ENCODE data around the gene NR6A1. TPM values are rescaled to one million over a fixed set of nuclear protein-coding genes. Genes with fewer than 3 reads are reported as not detected.
A peak's percentile ranks its signal among the peaks of the same experiment; 100 is the strongest.

The NR6A1 gene
- total RNA-seq, 1 experiment from 2014 or later: 2.0 TPM

DNA sequence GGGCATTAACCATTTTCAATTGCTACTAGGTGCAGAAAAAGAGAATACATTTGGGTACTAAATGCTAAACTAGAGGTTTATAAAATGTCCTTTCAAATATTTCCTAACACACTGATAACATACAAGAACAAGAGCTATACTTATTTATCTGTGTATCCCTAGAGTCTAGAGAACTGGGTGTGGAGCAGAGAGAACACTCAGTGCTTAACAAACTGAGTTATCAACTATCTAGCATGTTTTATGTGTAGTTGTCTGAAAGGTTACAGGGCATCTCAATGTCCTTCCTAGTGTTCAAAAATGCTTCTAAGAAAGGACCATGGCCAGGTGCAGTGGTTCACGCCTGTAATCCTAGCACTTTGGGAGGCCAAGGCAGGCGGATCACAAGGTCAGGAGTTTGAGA lies 40.3 kb downstream of the NR6A1 start:
- no peak for DNase-seq (ENCODE audit: low read depth)

- no peak for DNase-seq (ENCODE audit: low read depth)
Measured at GRCh38 chr9:124726886-124727285, 44.2 kb downstream of the NR6A1 start.

GRCh38 chr9:124725068-124725452 lies 46.1 kb downstream of the NR6A1 start:
- DNase-seq (ENCODE audit: low read depth): no peak

DNA sequence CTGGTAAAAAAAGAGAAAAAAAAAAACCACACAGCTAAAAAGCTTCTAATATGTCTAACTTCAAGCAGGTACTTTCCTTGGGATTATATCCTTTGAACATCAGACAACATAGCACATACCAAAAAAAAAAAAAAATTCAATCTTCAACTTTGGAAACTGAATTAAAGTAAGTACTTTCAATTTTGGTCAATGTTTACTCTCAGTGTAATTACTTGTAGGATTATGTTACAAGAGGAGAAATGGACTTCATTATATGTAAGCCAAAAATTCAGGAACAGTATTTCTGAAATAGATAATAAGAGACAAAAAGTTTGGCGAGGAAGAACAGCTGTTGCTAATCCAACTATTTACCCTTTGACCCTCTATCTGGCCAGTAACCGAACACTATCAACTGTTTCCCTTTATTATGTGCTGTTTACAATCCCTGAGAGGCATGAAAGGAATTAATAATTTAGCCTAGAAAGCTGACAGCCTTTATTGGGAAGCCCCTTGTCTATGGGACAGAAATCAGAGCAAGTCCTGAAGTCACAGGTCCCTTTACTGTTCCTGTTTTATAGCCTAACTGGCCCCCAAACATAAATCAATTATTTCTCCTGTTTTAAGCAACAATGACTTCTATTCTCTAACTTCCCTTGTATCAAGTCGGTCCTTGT lies 46.6 kb downstream of the NR6A1 start:
- DNase-seq (ENCODE audit: low read depth): no peak

GRCh38 chr9:124723352-124723751 lies 47.8 kb downstream of the NR6A1 start:
- no peak for DNase-seq (ENCODE audit: low read depth)

- no peak for DNase-seq (ENCODE audit: low read depth)
Measured at GRCh38 chr9:124721109-124721906, 49.8 kb downstream of the NR6A1 start.

GRCh38 chr9:124720429-124721108 lies 50.5 kb downstream of the NR6A1 start:
- DNase-seq (ENCODE audit: low read depth): no peak

GRCh38 chr9:124718928-124719327 lies 52.2 kb downstream of the NR6A1 start:
- DNase-seq (ENCODE audit: low read depth): no peak

- no peak for DNase-seq (ENCODE audit: low read depth)
Measured at GRCh38 chr9:124717597-124717996, 53.5 kb downstream of the NR6A1 start.

GRCh38 chr9:124716808-124717207 lies 54.3 kb downstream of the NR6A1 start:
- peak; percentile 83 for DNase-seq (ENCODE audit: low read depth)

GRCh38 chr9:124710766-124711165 lies 60.3 kb downstream of the NR6A1 start:
- DNase-seq (ENCODE audit: low read depth): no peak

DNA sequence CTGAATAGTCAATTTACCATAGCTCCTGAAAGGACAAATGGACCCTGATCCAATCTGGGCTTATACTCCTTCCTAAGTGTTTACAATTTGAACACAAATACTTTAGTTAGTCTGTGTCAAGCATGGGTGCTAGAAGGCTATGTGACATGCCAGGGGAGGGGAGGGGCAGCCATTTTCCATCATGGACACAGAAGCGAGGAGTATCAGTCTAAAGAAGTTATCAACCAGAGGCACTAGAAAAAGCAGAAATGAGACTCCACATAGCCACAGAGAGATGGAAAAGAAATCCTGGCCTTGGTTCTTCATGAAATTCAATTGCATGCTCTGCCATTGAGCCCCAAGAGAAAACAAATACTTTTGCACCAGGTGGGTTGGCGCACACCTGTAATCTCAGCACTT lies 61.8 kb downstream of the NR6A1 start:
- no peak for DNase-seq (ENCODE audit: low read depth)

GRCh38 chr9:124708633-124709291 lies 62.3 kb downstream of the NR6A1 start:
- no peak for DNase-seq (ENCODE audit: low read depth)

GRCh38 chr9:124708074-124708473 lies 63.0 kb downstream of the NR6A1 start:
- DNase-seq (ENCODE audit: low read depth): no peak

DNA sequence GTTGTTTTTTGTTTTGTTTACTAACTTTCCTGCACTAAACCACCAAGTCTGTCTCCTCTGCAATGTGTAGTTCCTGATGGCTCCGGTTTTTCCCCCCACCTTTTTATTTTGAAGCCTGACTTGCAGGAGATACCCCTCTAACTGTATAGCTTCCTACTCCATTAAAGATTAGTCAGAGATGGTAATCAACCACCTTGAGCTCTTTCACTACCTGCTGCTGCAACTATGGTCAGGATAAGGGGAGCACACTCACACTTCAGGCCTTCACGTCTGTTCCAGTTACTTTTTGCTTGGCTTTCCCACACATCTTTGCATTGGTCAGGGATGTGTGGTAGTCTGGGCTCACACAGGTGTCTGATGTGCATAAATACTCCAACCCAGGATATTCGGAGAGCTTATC lies 63.4 kb downstream of the NR6A1 start:
- DNase-seq (ENCODE audit: low read depth): no peak

DNA sequence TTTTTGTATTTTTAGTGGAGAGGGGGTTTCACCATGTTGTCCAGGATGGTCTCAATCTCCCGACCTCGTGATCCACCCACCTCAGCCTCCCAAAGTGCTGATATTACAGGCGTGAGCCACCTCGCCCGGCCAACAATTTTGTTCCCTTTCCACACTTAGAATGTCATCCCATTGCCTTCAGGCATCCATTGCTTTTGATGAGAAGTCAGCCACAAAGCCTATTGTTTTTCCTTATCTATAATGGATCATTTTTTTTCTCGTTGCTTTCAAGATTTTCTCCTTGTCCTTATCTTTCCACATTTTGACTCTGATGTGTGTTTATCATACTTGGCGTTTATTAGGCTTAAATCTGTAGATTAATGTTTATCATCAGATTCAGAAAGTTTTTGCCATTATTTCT lies 64.4 kb downstream of the NR6A1 start:
- no peak for DNase-seq (ENCODE audit: low read depth)

- DNase-seq (ENCODE audit: low read depth): no peak
Measured at GRCh38 chr9:124699575-124699974, 71.5 kb downstream of the NR6A1 start.

GRCh38 chr9:124698265-124698664 lies 72.8 kb downstream of the NR6A1 start:
- no peak for DNase-seq (ENCODE audit: low read depth)

DNA sequence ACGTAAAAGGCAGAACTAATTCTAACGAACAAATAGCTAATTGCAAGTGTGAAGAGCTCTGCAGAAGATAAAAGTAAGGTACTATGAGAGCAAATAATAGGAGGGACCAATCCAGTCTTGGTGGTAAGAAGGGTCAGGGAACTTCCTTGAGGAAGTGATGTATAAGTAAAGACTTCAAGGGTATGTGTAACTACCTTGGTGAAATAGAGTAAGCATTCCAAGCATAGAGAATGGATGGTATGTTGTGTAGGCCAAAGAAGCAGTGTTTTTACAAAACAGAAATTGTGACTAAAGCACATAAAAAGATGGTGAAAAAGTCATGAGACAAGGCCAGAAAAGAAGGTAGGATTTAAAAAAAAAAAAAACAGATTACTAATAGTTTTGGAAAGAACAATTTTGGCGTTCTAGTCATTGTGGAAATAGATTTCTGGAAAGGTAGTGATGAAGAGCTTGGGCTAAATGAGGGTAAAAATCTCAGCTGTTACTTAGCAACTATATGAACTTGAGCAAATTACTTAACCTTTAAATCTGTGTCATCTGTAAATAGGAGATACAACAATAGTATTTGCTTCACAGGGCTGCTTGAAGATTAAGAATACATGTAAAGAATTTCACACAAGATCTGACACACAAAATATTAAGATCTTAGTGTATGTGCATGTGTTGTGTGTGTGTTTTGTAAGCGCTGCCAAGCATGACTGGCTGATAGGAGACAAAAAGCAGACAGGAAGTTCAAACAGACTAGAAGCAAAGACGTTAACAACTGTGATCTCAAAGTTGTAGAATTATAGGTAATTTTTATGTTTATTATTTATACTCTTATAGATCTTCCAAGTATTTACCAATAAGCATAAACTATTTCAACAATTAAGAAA lies 73.5 kb downstream of the NR6A1 start:
- DNase-seq (ENCODE audit: low read depth): peak; percentile 48

DNA sequence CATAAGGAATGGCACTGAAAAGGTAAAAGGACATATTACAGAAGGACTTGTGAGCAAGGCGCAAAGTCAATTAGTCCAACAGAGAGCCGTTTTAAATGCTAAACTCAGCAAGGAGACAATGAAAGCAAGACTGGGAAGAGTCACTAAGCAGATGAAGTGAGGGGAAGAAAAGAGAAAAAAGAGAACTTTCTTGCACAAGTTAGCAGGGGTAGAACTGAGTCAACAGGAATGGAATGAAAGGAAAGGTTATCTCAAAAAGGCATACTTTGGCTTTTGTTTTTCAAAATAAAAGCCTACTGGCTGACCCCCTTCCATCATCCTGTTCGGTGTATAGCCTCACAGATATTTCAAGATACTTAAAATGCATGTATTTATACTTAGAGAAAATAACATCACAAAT lies 75.0 kb downstream of the NR6A1 start:
- peak; percentile 62 for DNase-seq (ENCODE audit: low read depth)
